CD4-positive, alpha-beta T cell (primary cell): ENCODE data around the gene NR3C2. TPM values are rescaled to one million over a fixed set of nuclear protein-coding genes. Genes with fewer than 3 reads are reported as not detected.

ENCODE experiments used
- ATAC-seq: fragments of 200-7000 bp; cut with Tn5 transposase; one replicate; pipeline ENCODE4 v1.10.0; 2022; ENCODE audit warnings: mild to moderate bottlenecking; ENCODE audit not compliant: poor library complexity
- CTCF ChIA-PET: fragments of 350-600 bp; sonication (Branson Sonifier 250); formaldehyde crosslinking; loops from one replicate; lab custom pipeline; 2021; ENCODE audit warnings: antibody characterized with exemption, inconsistent platforms; lab: Charles Lee
- POLR2A ChIA-PET: fragments of 350-600 bp; sonication (Branson Sonifier 250); formaldehyde crosslinking; loops from one replicate; lab custom pipeline; 2021; ENCODE audit warnings: antibody characterized with exemption, inconsistent platforms; lab: Charles Lee
- DNase-seq, 14 experiments: peaks; one replicate each; pipeline ENCODE4 v3.0.0-alpha.2; 2013 to 2020; ENCODE audit warnings: mixed read lengths in 2 of 14
- H3K27ac ChIP-seq, 2 donors: one replicate each; pipeline versions ENCODE4 v1.5.1 to v1.7.0; 2013; ENCODE audit warnings: low read length in 2 of 2, low read depth in 1 of 2, mild to moderate bottlenecking in 1 of 2
- H3K27me3 ChIP-seq, 2 experiments: 1 replicate in 1 of 2; 2 replicates in 1 of 2; pipeline versions ENCODE4 v1.6.1 to v1.7.0; 2013; ENCODE audit warnings: low read length in 2 of 2, control low read depth in 1 of 2, mild to moderate bottlenecking in 1 of 2, moderate library complexity in 1 of 2; ENCODE audit not compliant: insufficient read depth in 2 of 2, control insufficient read depth in 1 of 2
- H3K36me3 ChIP-seq: one replicate; pipeline ENCODE4 v1.6.1; 2013; ENCODE audit warnings: low read length, control low read depth; ENCODE audit not compliant: insufficient read depth
- H3K4me1 ChIP-seq: one replicate; pipeline ENCODE4 v1.6.1; 2013; ENCODE audit warnings: low read length, control low read depth; ENCODE audit not compliant: insufficient read depth
- H3K4me3 ChIP-seq: one replicate; pipeline ENCODE4 v1.5.1; 2013; ENCODE audit warnings: mild to moderate bottlenecking, low read length, moderate library complexity
- H3K9me3 ChIP-seq, 2 experiments: 1 replicate in 1 of 2; 2 replicates in 1 of 2; pipeline versions ENCODE4 v1.6.1 to v1.7.0; 2013; ENCODE audit warnings: low read length in 2 of 2, mild to moderate bottlenecking in 2 of 2, control low read depth in 1 of 2, moderate library complexity in 1 of 2; ENCODE audit not compliant: control insufficient read depth in 1 of 2, insufficient read depth in 1 of 2
- H3K27ac Mint-ChIP-seq: one replicate; pipeline ENCODE4 v1.8.0; 2020; ENCODE audit warnings: mixed read lengths
- H3K27me3 Mint-ChIP-seq: one replicate; pipeline ENCODE4 v1.8.0; 2021; ENCODE audit warnings: mixed read lengths
- H3K36me3 Mint-ChIP-seq: one replicate; pipeline ENCODE4 v1.8.0; 2021; ENCODE audit warnings: low read depth, mixed read lengths
- H3K4me1 Mint-ChIP-seq: one replicate; pipeline ENCODE4 v1.8.0; 2021; ENCODE audit warnings: low read depth, mixed read lengths
- H3K4me3 Mint-ChIP-seq: one replicate; pipeline ENCODE4 v1.8.0; 2020; ENCODE audit warnings: mild to moderate bottlenecking, mixed read lengths
- H3K9me3 Mint-ChIP-seq: one replicate; pipeline ENCODE4 v1.8.0; 2020; ENCODE audit warnings: mixed read lengths
- CTCF ChIP-seq: fragments of 200-600 bp; IDR thresholded peaks from one replicate; pipeline ENCODE4 v1.8.0; 2022; ENCODE audit warnings: antibody characterized with exemption, mild to moderate bottlenecking
- intact Hi-C, 2 experiments: fragments of 100-400 bp; cut with DNase I in 1 of 2; cut with micrococcal nuclease in 1 of 2; formaldehyde crosslinking; loops; one replicate each; pipeline versions ENCODE4 v1.15.1 to v1.9.0; 2023 to 2025; cut with DNase I, micrococcal nuclease
- total RNA-seq, 174 experiments: library from RNA in 2 of 174; stranded (reverse) in 2 of 174; gene quantifications; one replicate each; pipeline ENCODE4 v1.2.3 and lab custom pipeline; 2021 to 2026

NR3C2 gene
- total RNA-seq, 2 experiments from 2014 or later, result 31.6 to 35.0 TPM

GRCh38 chr4:148344352-148344751, 97.9 kb downstream of the NR3C2 start:
- intact Hi-C loops, result no loop called here
- ChIA-PET CTCF (no interaction called here), POLR2A (interaction anchor here (3.4 kb wide), 1 partner anchor 98 kb away, joined by 11 read pairs; the partner anchor contains the start of gene NR3C2)
- Histone ChIP-seq H3K36me3 (no peaks in the 10 kb centered on the region), H3K4me3 (no peak overlapping the region), H3K27ac (no peak overlapping the region), H3K27me3 (no peaks in the 10 kb centered on the region), H3K9me3 (peaks cover 0 to 7% of the 10 kb centered on the region in 2 experiments), H3K4me1 (no peaks in the 10 kb centered on the region)
- peaks cover 6% of the 10 kb centered on the region for H3K9me3 Mint-ChIP-seq
- H3K36me3 Mint-ChIP-seq, result peaks cover 24% of the 10 kb centered on the region
- ATAC-seq, result no peak
- H3K4me1 Mint-ChIP-seq, result peaks cover 40% of the 10 kb centered on the region
- no peak for DNase-seq
- no peaks in the 10 kb centered on the region for H3K27me3 Mint-ChIP-seq
- no peak overlapping the region for H3K4me3 Mint-ChIP-seq
- no peak for TF ChIP-seq CTCF
- H3K27ac Mint-ChIP-seq, result no peak overlapping the region

- DNase-seq (no peak), ATAC-seq (no peak)
- Histone ChIP-seq H3K27me3 (no peaks in the 10 kb centered on the region), H3K4me3 (no peak overlapping the region), H3K36me3 (no peaks in the 10 kb centered on the region), H3K27ac (no peak overlapping the region), H3K4me1 (no peaks in the 10 kb centered on the region), H3K9me3 (peaks cover 0 to 7% of the 10 kb centered on the region in 2 experiments)
- peaks cover 6% of the 10 kb centered on the region for H3K9me3 Mint-ChIP-seq
- peaks cover 25% of the 10 kb centered on the region for H3K36me3 Mint-ChIP-seq
- H3K27me3 Mint-ChIP-seq, result no peaks in the 10 kb centered on the region
- H3K27ac Mint-ChIP-seq, result no peak overlapping the region
- no peak for TF ChIP-seq CTCF
- ChIA-PET POLR2A (interaction anchor here (3.4 kb wide), 1 partner anchor 100 kb away, joined by 11 read pairs; the partner anchor contains the start of gene NR3C2), CTCF (no interaction called here)
- H3K4me1 Mint-ChIP-seq, result peaks cover 20% of the 10 kb centered on the region
- intact Hi-C loops, result no loop called here
- H3K4me3 Mint-ChIP-seq, result no peak overlapping the region
Observed at GRCh38 chr4:148341980-148342800, 100.0 kb downstream of the NR3C2 start.

- peaks cover 26% of the 10 kb centered on the region for H3K4me1 Mint-ChIP-seq
- H3K4me1 ChIP-seq, result no peaks in the 10 kb centered on the region
- H3K27me3 ChIP-seq, result no peaks in the 10 kb centered on the region
- H3K27ac Mint-ChIP-seq, result no peak overlapping the region
- intact Hi-C loops, result loop anchor here in 1 of 2 experiments (5.0 kb wide), 1 partner anchor 52 kb away; no protein-coding TSS in a partner anchor
- no peaks in the 10 kb centered on the region for H3K36me3 ChIP-seq
- H3K27me3 Mint-ChIP-seq, result no peaks in the 10 kb centered on the region
- ChIA-PET CTCF (no interaction called here), POLR2A (interaction anchor here (1.2 kb wide), 1 partner anchor 84 kb away, joined by 3 read pairs; no protein-coding TSS in a partner anchor)
- H3K9me3 Mint-ChIP-seq, result peaks cover 3% of the 10 kb centered on the region
- H3K4me3 Mint-ChIP-seq, result no peak overlapping the region
- peaks cover 15% of the 10 kb centered on the region for H3K36me3 Mint-ChIP-seq
- no peak overlapping the region for H3K4me3 ChIP-seq
- no peak overlapping the region for H3K27ac ChIP-seq
- TF ChIP-seq CTCF, result no peak
- peaks cover 0 to 3% of the 10 kb centered on the region in 2 experiments for H3K9me3 ChIP-seq
- ATAC-seq, result no peak
- DNase-seq, result no peak
Observed at GRCh38 chr4:148335133-148335532, 107.1 kb downstream of the NR3C2 start.
